ENCODE results near the gene FMO5. TPM values are rescaled to one million over a fixed set of nuclear protein-coding genes. Genes with fewer than 3 reads are reported as not detected.

FMO5 gene
- total RNA-seq, 1 donor = 3.6 TPM

GRCh38 chr1:147156642-147157041 is 68.5 kb downstream of the FMO5 start:
- H3K36me3 ChIP-seq (ENCODE audit: insufficient read depth, low read length) = peaks cover 37% of the 10 kb centered on the region
- H3K79me2 ChIP-seq (ENCODE audit: insufficient read depth, low read length) = no peaks in the 10 kb centered on the region
- DNase-seq (ENCODE audit: insufficient read length, low spot score, missing footprints) = no peak
- H3K9me3 ChIP-seq (ENCODE audit: low read depth, low read length) = no peaks in the 10 kb centered on the region
- no peak overlapping the region for H3K27ac ChIP-seq (ENCODE audit: low read depth, low read length)
- H3K27me3 ChIP-seq (ENCODE audit: insufficient read depth, low read length) = no peaks in the 10 kb centered on the region
- H4K20me1 ChIP-seq (ENCODE audit: insufficient read depth, low read length) = no peaks in the 10 kb centered on the region
- no peak overlapping the region for H3K4me3 ChIP-seq (ENCODE audit: insufficient read depth, low read length)
- H3K4me1 ChIP-seq (ENCODE audit: insufficient read depth, low read length) = no peaks in the 10 kb centered on the region
- no peak overlapping the region for H2AFZ ChIP-seq (ENCODE audit: low read length)
- no peak for TF ChIP-seq CTCF (IDR thresholded peaks at IDR 0.05; ENCODE audit: extremely low read depth, low read depth, low read length)
- no peak overlapping the region for H3K4me2 ChIP-seq (ENCODE audit: insufficient read depth, low read length)

GRCh38 chr1:147152772-147153171 is 72.4 kb downstream of the FMO5 start:
- no peak overlapping the region for H3K27ac ChIP-seq (ENCODE audit: low read depth, low read length)
- TF ChIP-seq CTCF (IDR thresholded peaks at IDR 0.05; ENCODE audit: extremely low read depth, low read depth, low read length) = no peak
- no peaks in the 10 kb centered on the region for H4K20me1 ChIP-seq (ENCODE audit: insufficient read depth, low read length)
- no peak for DNase-seq (ENCODE audit: insufficient read length, low spot score, missing footprints)
- H3K4me3 ChIP-seq (ENCODE audit: insufficient read depth, low read length) = no peak overlapping the region
- no peaks in the 10 kb centered on the region for H3K9me3 ChIP-seq (ENCODE audit: low read depth, low read length)
- no peaks in the 10 kb centered on the region for H3K27me3 ChIP-seq (ENCODE audit: insufficient read depth, low read length)
- no peak overlapping the region for H2AFZ ChIP-seq (ENCODE audit: low read length)
- no peaks in the 10 kb centered on the region for H3K4me1 ChIP-seq (ENCODE audit: insufficient read depth, low read length)
- H3K36me3 ChIP-seq (ENCODE audit: insufficient read depth, low read length) = peaks cover 2% of the 10 kb centered on the region
- H3K79me2 ChIP-seq (ENCODE audit: insufficient read depth, low read length) = no peaks in the 10 kb centered on the region
- no peak overlapping the region for H3K4me2 ChIP-seq (ENCODE audit: insufficient read depth, low read length)

GRCh38 chr1:147151244-147151643 is 73.9 kb downstream of the FMO5 start:
- no peaks in the 10 kb centered on the region for H3K4me1 ChIP-seq (ENCODE audit: insufficient read depth, low read length)
- no peak overlapping the region for H2AFZ ChIP-seq (ENCODE audit: low read length)
- no peaks in the 10 kb centered on the region for H3K9me3 ChIP-seq (ENCODE audit: low read depth, low read length)
- TF ChIP-seq CTCF (IDR thresholded peaks at IDR 0.05; ENCODE audit: extremely low read depth, low read depth, low read length) = no peak
- no peak for DNase-seq (ENCODE audit: insufficient read length, low spot score, missing footprints)
- H3K4me2 ChIP-seq (ENCODE audit: insufficient read depth, low read length) = no peak overlapping the region
- no peaks in the 10 kb centered on the region for H3K79me2 ChIP-seq (ENCODE audit: insufficient read depth, low read length)
- H4K20me1 ChIP-seq (ENCODE audit: insufficient read depth, low read length) = no peaks in the 10 kb centered on the region
- no peak overlapping the region for H3K27ac ChIP-seq (ENCODE audit: low read depth, low read length)
- no peaks in the 10 kb centered on the region for H3K36me3 ChIP-seq (ENCODE audit: insufficient read depth, low read length)
- no peaks in the 10 kb centered on the region for H3K27me3 ChIP-seq (ENCODE audit: insufficient read depth, low read length)
- H3K4me3 ChIP-seq (ENCODE audit: insufficient read depth, low read length) = no peak overlapping the region

- Histone ChIP-seq H3K4me1 (ENCODE audit: insufficient read depth, low read length) (no peaks in the 10 kb centered on the region), H3K27me3 (ENCODE audit: insufficient read depth, low read length) (no peaks in the 10 kb centered on the region), H3K36me3 (ENCODE audit: insufficient read depth, low read length) (no peaks in the 10 kb centered on the region), H3K4me3 (ENCODE audit: insufficient read depth, low read length) (no peak overlapping the region), H4K20me1 (ENCODE audit: insufficient read depth, low read length) (no peaks in the 10 kb centered on the region), H3K79me2 (ENCODE audit: insufficient read depth, low read length) (no peaks in the 10 kb centered on the region), H3K4me2 (ENCODE audit: insufficient read depth, low read length) (no peak overlapping the region), H3K9me3 (ENCODE audit: low read depth, low read length) (no peaks in the 10 kb centered on the region), H2AFZ (ENCODE audit: low read length) (no peak overlapping the region), H3K27ac (ENCODE audit: low read depth, low read length) (no peak overlapping the region)
- DNase-seq (ENCODE audit: insufficient read length, low spot score, missing footprints) = no peak
- no peak for TF ChIP-seq CTCF (IDR thresholded peaks at IDR 0.05; ENCODE audit: extremely low read depth, low read depth, low read length)
Measured at GRCh38 chr1:147142886-147143285, 82.3 kb downstream of the FMO5 start.

Other genes with a start within 250 kb of the FMO5 start
- gene PRKAB2, start 52.9 kb downstream of the FMO5 start, total RNA-seq = 22.8 and 23.6 TPM in 2 replicates
- 25.6 and 27.5 TPM in 2 replicates for gene CHD1L, start 17.3 kb upstream of the FMO5 start, total RNA-seq

Data from osteoblast (primary cell).